Thyroid gland (tissue), 4 donors: ENCODE results near the gene ERBB2. TPM values are rescaled to one million over a fixed set of nuclear protein-coding genes. Genes with fewer than 3 reads are reported as not detected.

ENCODE experiments used
- DNase-seq, 2 donors: peaks; one replicate each; pipeline ENCODE4 v3.0.0-alpha.2; 2019
- H3K27ac ChIP-seq, 3 donors: fragments of 200-600 bp; sonication (generic); 1 replicate in 2 of 3; 2 replicates in 1 of 3; pipeline ENCODE4 v1.5.1; 2016 to 2019; ENCODE audit warnings: mild to moderate bottlenecking in 1 of 3, moderate library complexity in 1 of 3
- H3K27me3 ChIP-seq: fragments of 200-600 bp; sonication (generic); one replicate; pipeline ENCODE4 v1.5.1; 2019
- H3K36me3 ChIP-seq, 2 donors: fragments of 200-600 bp; sonication (generic); one replicate each; pipeline ENCODE4 v1.5.1; 2016 to 2019
- H3K4me1 ChIP-seq, 2 donors: fragments of 200-600 bp; sonication (generic); one replicate each; pipeline ENCODE4 v1.5.1; 2017 to 2019
- H3K4me3 ChIP-seq, 3 donors: fragments of 200-600 bp; sonication (generic); replicated peaks in 1 of 3; 1 replicate in 2 of 3; 2 replicates in 1 of 3; pipeline ENCODE4 v1.5.1; 2016; ENCODE audit warnings: mild to moderate bottlenecking in 1 of 3
- H3K9me3 ChIP-seq: fragments of 200-600 bp; sonication (generic); one replicate; pipeline ENCODE4 v1.5.1; 2017
- POLR2A ChIP-seq, 2 donors: fragments of 450-650 bp; IDR thresholded peaks; one replicate each; pipeline ENCODE4 v1.6.1; 2017; ENCODE audit warnings: antibody characterized with exemption in 2 of 2, mild to moderate bottlenecking in 2 of 2, moderate library complexity in 1 of 2
- WGBS, 2 donors: methylation state at CpG; one replicate each; pipeline ENCODE4 v1.1.5; 2017; 5-methylcytosine and 5-hydroxymethylcytosine counted together
- intact Hi-C: fragments of 100-400 bp; cut with DNase I; formaldehyde crosslinking; loops from one replicate; pipeline ENCODE4 v1.15.1; 2023
- total RNA-seq, 4 donors: library from RNA; depleted of rRNA; stranded (reverse); fragments of >200 nt; gene quantifications; one replicate each; pipeline ENCODE4 v1.2.3, GENCODE V29; 2016
- TF ChIP-seq, protein P1 (sequence below), 6 experiments: fragments of 200-600 bp in 3 of 6; fragments of 450-650 bp in 3 of 6; sonication (generic) in 3 of 6; IDR thresholded peaks; one replicate each; pipeline ENCODE4 v1.5.1; 2016 to 2019; ENCODE audit warnings: antibody characterized with exemption in 6 of 6, mild to moderate bottlenecking in 2 of 6, inconsistent platforms in 1 of 6, moderate library complexity in 1 of 6

ERBB2 gene
- total RNA-seq, 4 donors from 2014 or later, result 74.3 to 170 (median 139) TPM

DNA sequence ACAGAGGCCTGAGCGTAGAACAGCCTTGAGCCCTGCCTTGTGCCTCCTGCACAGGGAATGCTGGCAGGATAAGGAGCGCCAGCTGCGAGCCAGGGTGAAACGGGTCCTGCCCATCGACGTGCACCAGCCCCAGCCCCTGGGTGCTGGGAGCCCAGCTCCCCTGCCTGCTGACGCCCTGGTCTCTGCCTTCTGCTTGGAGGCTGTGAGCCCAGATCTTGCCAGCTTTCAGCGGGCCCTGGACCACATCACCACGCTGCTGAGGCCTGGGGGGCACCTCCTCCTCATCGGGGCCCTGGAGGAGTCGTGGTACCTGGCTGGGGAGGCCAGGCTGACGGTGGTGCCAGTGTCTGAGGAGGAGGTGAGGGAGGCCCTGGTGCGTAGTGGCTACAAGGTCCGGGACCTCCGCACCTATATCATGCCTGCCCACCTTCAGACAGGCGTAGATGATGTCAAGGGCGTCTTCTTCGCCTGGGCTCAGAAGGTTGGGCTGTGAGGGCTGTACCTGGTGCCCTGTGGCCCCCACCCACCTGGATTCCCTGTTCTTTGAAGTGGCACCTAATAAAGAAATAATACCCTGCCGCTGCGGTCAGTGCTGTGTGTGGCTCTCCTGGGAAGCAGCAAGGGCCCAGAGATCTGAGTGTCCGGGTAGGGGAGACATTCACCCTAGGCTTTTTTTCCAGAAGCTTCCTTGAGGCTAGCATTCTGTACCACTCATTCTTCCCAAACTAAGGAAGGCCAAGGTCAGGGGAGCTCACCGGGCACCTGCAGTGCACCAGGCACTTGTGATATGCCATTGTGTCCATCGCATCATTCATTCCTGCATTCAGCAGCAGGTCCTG is 29.7 kb upstream of the ERBB2 start:
- 89 to 94% methylated on average over 20 to 23 of the region's 23 CpGs for WGBS, 2 donors

DNA sequence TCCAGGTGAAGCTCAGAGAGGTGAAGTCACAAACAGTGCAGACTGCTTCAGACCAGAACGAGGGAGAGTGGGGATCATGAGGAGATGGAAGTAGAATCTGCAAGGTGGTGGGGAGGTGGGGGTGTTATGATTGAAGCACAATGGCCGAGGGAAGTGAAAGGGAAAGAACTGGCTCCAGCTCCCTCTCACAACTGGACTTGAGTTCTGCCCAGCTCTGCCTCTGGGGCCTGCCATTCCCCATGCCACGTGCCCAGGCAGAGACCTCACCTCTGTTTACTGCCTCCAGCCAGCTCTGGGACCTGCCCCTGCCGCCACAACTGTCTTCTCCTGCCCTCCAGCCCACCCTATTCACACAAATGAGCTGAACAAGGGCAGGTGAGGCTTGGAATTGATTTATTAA is 29.1 kb upstream of the ERBB2 start:
- H3K4me1 ChIP-seq, result peaks cover 34 to 64% of the 10 kb centered on the region in 2 donors

More for the DNA sequence above, 29.7 kb upstream of the ERBB2 start:
- Histone ChIP-seq H3K4me1 (peaks cover 27 to 64% of the 10 kb centered on the region in 2 donors), H3K9me3 (no peaks in the 10 kb centered on the region), H3K4me3 (no peak overlapping the region), H3K27me3 (no peaks in the 10 kb centered on the region), H3K36me3 (no peaks in the 10 kb centered on the region), H3K27ac (no peak overlapping the region)
- intact Hi-C loops, result no loop called here
- no peak for DNase-seq
- TF ChIP-seq, protein P1, sequence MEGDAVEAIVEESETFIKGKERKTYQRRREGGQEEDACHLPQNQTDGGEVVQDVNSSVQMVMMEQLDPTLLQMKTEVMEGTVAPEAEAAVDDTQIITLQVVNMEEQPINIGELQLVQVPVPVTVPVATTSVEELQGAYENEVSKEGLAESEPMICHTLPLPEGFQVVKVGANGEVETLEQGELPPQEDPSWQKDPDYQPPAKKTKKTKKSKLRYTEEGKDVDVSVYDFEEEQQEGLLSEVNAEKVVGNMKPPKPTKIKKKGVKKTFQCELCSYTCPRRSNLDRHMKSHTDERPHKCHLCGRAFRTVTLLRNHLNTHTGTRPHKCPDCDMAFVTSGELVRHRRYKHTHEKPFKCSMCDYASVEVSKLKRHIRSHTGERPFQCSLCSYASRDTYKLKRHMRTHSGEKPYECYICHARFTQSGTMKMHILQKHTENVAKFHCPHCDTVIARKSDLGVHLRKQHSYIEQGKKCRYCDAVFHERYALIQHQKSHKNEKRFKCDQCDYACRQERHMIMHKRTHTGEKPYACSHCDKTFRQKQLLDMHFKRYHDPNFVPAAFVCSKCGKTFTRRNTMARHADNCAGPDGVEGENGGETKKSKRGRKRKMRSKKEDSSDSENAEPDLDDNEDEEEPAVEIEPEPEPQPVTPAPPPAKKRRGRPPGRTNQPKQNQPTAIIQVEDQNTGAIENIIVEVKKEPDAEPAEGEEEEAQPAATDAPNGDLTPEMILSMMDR (IDR thresholded peaks at IDR 0.05), result no peak
- TF ChIP-seq POLR2A (IDR thresholded peaks at IDR 0.05), result no peak

DNA sequence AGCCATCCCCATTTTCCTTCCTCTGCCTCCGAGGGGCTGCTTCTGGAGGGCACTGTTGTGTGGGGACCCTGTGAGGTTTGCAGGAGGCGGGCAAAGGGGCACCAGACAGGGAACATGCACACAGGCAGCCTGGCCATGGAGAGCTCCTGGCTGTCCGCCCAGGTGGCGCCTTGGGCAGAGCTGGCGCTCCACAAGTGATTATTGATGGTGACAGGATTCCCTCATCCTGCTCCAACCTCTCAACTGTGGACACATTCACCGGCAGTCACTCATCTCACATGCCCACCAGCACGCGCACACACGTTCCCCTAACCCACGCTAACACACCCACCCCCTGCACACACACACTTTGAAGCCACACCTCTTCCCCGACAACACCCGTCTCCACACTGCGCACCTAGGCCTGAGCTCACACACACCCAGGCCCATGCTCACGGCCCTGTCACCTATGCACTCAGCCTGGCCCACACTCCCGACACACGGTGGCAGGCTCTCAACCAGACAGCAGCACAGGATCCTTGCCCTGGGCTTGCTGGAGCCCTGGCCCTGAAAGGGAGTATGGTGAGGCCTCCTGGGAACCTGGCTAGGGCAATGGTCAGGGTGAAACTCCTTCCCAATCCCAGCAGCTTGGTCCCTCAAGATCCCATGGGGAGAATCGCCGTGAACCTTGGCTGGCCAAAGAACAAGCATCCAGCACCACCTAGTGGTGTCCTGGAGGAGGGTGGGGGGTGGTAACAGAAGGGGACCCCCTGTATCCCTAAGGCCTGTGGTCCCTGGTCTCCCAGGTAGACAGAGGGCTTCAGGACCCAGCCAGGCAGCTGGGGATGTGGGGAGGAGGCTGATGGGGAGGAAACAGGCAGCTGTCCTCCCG is 28.0 kb upstream of the ERBB2 start:
- intact Hi-C loops, result no loop called here
- H3K27ac ChIP-seq, result peak overlapping the region in 2 of 3 donors; percentile 33 to 41
- 29 to 30% methylated on average over 15 to 19 of the region's 19 CpGs for WGBS, 2 donors
- no peaks in the 10 kb centered on the region for H3K27me3 ChIP-seq
- peak in 1 of 2 donors; percentile 15 for TF ChIP-seq POLR2A (IDR thresholded peaks at IDR 0.05)
- TF ChIP-seq, protein P1 (IDR thresholded peaks at IDR 0.05), result peak in 4 of 6 experiments; percentile 50 to 60 (median 56)
- peak; percentile 68 to 80 for DNase-seq
- peaks cover 45 to 64% of the 10 kb centered on the region in 2 donors for H3K4me1 ChIP-seq
- H3K36me3 ChIP-seq, result no peaks in the 10 kb centered on the region
- H3K4me3 ChIP-seq, result no peak overlapping the region
- H3K9me3 ChIP-seq, result no peaks in the 10 kb centered on the region

More for the DNA sequence above, 29.1 kb upstream of the ERBB2 start:
- no peak for TF ChIP-seq POLR2A (IDR thresholded peaks at IDR 0.05)
- TF ChIP-seq, protein P1 (IDR thresholded peaks at IDR 0.05), result no peak
- intact Hi-C loops, result no loop called here
- Histone ChIP-seq H3K36me3 (no peaks in the 10 kb centered on the region), H3K27me3 (no peaks in the 10 kb centered on the region), H3K9me3 (no peaks in the 10 kb centered on the region), H3K27ac (no peak overlapping the region), H3K4me3 (no peak overlapping the region)
- DNase-seq, result no peak
- WGBS, 2 donors, result 70 to 72% methylated on average over 4 of the region's 4 CpGs

DNA sequence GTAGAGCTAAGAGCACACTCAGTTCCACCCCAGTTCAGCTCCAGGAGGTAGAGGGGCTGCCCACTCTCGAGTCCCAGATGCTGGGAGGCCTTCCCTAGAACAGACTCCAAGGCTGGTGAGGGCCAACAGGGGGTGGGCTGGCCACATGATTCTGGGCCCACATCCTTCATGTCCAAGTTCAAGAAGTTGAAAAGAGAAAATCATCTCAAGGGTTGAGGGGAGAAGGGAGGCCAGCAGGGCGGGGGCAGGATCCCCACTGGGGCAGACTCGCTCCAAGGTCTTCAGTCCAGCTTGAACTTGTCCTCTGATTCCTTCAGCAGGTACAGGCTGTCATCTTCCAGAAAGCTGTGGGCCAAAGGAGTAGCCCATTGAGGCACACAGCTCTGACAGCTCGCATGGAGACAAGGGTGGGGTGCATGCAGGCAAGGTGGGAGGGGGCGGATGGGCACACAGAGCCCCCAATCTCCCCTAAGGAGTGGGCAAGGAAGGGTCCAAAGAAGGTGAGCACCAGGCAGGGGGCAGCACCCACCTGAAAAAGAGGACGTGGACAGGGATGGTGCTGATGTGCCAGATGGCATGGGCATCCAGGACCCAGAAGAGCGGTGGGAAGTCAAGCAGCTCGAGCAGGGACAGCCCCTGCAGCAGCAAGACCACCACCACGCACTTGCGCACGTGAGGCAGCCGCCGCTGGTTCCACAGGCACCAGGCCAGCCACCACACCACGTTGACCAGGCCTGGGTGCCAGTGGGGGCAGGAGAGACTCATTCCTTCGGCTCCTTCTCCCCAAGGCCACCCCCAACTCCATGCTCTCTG is 27.1 kb upstream of the ERBB2 start:
- no peaks in the 10 kb centered on the region for H3K27me3 ChIP-seq
- no peaks in the 10 kb centered on the region for H3K9me3 ChIP-seq
- no peaks in the 10 kb centered on the region for H3K36me3 ChIP-seq
- H3K27ac ChIP-seq, result peak overlapping the region in 1 of 3 donors; percentile 41
- TF ChIP-seq, protein P1 (IDR thresholded peaks at IDR 0.05), result no peak
- no peak for TF ChIP-seq POLR2A (IDR thresholded peaks at IDR 0.05)
- peaks cover 46 to 63% of the 10 kb centered on the region in 2 donors for H3K4me1 ChIP-seq
- intact Hi-C loops, result no loop called here
- no peak for DNase-seq
- H3K4me3 ChIP-seq, result no peak overlapping the region
- WGBS, 2 donors, result 82 to 84% methylated on average over 15 of the region's 15 CpGs
